GM19397 (cell line): ENCODE data around the gene AP2B1.
"Not testable (repeated sequence)": the region's sequence is repeated elsewhere in the genome, so short reads cannot be mapped to it uniquely, and the experiment has no call there.

Experiments
- ATAC-seq: cut with Tn5 transposase; IDR thresholded peaks from one replicate; pipeline ENCODE4 v1.9.1; 2021; ENCODE audit warnings: mild to moderate bottlenecking, moderate library complexity; ENCODE audit not compliant: unreplicated experiment

Gene AP2B1

DNA sequence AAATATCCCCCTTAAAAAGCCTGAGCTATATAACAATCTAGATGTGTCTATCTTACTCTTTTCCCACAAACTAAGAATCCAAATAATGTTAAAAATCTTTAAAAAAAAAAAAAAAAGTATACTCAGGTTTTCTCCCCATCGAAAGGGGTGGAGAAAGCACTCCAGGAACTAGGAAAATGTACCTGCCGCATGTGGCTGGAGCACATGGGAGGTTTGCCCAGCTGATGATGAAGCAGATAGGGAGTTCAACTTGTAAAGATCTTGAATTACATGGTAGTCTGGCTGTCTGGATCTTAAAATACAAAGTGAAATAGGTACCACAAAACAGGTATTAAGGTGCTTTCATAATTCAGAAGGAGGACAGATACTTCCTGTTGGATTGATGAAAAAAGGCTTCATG, 17.7 kb upstream of the AP2B1 start:
- no peak for ATAC-seq

DNA sequence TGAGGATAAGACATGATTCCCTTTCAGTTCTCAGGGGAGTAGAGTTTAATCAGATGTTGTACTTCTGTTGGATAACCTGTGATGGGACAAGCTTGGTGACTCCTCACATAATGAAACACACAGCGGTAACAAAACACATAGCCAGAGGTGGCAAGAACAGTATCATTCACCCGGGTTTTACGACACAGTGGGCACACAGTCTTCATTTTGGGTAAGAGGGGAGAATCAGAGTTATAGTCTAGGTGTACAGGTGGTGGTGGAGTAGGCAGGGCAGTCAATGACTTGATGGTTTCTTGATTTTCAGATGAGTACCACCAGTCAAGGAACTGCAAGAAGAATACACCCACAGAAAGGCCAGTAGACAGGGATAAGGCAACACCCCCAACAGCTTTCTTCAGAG, 11.4 kb upstream of the AP2B1 start:
- no peak for ATAC-seq

DNA sequence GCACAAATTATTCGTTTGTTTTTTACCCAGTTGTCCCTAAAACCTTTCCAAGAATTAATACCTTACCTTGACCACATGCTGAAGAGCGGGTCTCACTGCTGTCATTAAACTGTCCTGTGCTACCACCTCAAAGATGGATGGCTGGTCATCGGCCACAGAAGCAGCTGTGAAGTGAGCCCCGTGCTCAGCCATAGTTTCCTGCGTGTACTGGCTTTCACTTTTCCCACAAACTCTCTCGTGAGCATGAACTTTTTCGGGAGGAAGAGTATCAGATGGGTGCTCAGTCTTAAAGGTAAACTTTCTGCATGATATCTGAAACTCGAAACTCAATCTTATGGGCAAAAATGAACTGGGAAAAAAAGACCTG, 9.3 kb upstream of the AP2B1 start:
- no peak for ATAC-seq

DNA sequence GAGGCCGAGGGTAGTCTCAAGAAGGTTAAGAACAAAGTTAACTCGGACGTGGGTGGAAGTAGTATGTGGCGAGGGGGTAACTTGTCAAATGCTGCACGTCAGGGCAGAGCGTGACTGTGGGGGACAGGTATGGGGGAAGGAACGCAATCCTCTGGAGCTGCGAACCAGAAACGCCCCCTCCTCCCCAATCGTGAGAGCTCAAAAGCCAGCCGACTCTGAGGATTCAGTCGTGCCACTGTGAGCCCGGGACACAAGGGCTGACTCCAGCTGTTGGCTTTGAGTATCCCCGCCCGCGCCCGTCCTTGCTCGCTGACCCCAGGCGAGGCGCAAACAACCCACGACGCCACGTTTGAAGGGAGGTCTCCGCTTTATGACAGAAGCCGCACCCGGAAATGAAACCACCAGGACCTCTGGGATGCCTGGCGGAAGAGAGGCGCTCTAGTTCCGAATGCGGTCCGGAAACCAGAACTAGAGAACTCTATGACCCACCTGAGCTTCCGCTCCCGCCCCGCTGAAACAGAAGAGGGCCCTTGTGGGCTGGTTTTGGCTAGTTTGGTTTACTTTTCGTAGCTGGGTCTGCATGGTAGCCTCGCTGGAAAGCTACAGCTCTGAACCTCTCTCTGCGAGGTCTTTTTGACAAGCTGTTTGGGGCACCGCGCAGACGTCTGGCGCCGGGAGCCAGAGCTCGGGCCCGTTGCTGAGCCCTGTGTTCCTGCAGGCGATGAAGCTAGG, 8.8 kb upstream of the AP2B1 start, which contains the start of gene PEX12:
PEX12 (minus strand) TSS at position 375 of the 732 bp plus-strand sequence. CDS start 550 bp downstream, outside the sequence.
- peak; percentile 94 for ATAC-seq

DNA sequence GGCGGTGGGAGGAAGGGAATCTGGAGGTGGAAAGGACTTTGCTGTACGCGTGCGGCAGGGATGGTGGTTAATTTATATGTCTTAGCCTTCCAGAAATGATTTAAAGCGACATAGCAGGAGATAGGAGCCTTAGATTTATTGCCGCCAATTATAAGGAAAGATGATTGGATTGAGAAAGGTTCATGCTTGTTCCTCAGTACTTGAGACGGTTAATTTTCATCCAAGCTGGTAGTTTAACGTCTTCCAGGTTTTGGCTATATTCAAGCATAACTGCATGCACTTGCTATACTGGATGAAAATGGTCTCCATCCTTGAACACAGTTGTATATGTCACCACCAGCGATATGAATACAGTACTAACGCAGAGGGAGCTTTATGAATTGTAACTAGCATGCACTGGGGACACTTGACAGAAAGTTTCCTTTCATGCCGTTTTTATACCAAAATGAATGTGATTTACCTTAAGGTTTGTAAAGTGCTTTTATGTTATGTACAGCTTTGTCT, 8.1 kb upstream of the AP2B1 start:
- ATAC-seq = no peak

DNA sequence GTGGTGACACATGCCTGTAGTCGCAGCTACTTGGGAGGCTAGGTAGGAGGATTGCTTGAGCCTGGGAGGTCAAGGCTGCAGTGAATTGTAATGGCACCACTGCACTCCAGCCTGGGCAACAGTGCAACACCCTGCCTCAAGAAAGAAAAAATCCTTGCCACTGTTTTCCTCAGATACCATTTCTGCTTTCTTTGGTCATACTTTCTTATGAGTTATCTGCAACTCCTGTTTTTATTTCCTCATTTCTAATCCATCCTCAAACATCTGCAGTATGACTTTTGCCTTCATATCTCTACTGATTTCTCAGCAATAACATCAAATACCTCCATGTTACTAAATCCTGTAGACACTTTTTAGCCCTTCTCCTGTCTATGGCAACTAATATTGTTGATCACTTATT, 3.1 kb upstream of the AP2B1 start:
- no peak for ATAC-seq

DNA sequence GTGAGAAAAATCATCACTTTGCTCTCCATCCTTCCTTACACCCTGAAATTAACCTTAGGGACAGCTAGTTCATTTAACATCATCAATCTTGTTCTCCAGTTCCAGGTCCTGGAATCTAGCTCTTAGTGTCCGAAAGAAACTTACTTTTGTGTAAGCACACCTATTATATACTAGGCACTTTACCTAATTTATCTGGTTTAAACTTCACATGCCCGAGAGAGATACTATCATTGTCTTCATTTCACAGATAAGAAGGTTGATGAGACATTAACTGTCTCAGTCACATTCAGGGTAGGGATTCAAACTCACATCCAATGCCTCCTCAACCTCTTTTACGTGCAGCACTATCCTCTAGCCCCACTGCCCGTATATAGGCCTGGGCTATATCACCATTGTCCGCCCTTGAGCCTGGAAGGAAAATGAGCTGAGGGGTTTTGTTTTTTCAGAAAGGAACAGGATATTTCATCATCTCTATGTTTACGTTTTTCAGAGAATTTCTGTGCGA, 501 bp upstream of the AP2B1 start:
- no peak for ATAC-seq

DNA sequence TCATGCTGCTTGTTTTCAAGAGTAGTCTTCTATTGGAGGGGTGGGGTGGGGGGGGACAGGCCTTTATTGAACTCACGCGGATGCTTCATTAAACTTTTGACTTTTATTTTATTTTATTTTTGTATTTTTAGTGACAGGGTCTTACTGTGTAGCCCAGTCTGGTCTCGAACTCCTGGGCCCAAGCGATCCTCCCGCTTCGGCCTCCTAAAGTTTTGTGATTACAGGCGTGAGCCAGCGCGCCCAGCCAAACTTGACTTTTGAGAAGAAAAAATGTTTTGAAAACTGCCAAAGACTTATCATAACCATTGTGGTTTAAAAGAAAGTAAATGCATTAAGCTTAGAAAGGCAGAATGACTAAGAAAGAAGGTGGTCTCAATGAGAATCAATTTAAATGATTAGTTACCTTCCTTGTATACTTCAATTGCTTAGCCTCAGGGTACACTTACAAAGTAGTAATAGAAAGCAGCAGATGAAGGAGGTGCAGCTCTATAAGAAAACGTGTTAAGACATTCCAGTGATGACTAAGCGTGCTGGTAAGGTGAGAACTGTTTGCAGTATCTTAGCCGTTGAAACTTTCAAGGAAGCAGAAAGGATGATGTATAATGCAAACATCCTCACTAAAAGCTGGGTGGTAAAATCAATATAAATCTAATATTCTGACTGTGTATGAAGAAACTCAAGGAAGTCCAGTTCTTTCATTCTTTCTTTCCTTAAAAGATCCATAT, 1.2 kb downstream of the AP2B1 start:
- ATAC-seq = no peak

DNA sequence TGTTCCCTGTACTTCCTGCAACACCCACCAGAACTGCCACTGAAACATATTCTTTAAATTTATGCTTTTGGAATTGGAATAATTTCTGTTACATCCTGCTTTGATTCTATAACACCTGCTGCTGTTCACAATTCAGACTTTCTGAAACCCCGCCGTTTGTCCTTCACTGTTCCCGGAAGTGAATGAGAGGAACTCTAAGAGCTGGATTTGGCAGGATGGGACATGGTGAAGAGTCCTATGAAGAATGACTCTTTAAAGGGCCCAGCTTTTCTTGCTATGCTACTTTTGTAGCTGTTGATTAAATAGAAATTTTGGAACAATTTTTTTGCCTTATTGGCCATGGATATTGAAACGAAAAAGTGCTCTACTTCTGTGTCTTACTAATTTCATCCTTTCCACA, 8.9 kb downstream of the AP2B1 start:
- ATAC-seq = no peak

DNA sequence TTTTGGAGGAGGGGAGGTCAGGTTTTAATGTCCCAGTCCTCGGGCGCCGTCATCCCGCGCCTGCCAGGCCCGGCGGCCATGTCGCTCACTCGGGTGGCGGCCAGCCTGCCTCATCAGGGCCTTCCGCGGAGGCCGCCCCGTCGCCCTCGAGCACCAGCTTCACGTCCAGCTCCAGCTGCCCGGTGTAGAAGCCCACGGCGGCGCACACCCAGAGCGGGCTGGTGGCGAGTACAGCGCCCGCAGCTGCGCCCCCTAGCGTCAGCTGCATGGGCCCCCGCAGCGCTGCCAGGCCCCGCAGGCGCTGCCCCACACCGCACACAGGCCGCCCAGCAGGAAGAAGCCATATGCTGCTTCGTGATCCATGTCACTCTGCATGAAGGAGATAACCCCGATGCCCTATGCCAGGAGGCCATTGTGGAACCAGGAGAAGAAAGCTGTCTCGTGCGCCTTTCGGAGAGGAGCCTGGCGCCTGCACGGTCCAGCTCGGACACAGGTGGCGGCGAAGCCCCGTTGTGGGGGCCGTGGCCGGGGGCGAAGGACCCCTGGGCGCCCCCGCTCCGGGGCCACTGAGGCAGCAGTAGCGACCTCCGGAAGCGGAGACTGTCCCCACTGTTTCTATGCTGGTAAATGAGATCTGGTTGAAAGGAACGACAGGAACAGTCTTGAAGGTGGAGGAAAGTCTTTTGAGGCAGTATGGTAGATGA, 9.6 kb downstream of the AP2B1 start:
- ATAC-seq = no peak

DNA sequence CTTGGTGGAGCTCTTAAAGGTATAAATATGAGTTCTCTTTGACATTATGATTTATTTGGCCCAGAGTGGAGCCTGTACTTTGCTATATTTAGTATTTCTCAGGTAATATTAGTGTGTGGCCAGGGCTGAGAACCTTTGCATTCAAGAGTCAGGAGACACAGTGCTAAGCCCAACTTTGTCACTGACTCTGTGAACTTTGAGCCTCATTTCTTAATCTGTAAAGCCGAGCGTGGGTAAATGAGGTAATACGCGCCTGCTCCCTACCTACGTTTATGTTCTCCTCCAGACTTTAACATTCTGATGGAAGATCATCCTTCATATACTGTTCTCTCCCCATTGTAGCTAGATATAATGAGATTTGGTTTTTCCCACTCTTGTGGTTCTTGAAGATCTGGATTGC, 10.5 kb downstream of the AP2B1 start:
- ATAC-seq = no peak

DNA sequence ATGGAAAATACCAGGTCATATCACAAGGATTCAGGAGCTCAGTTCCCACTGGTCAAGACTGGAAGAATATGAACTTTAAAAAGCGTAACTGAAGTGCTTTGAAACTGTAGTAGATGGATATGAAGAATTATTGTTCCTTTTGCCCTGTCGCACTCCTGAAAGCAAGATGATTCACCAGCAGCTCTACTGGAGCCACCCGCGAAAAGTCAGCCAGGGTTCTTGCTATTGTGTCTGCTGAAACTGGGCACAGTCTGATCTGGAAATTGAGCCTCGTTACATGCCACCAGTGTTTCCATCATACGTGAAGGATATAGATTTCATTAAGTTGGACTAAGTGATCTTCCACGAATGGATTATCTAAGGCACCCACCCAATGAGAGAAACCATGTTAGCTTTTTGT, 16.6 kb downstream of the AP2B1 start:
- ATAC-seq = no peak

DNA sequence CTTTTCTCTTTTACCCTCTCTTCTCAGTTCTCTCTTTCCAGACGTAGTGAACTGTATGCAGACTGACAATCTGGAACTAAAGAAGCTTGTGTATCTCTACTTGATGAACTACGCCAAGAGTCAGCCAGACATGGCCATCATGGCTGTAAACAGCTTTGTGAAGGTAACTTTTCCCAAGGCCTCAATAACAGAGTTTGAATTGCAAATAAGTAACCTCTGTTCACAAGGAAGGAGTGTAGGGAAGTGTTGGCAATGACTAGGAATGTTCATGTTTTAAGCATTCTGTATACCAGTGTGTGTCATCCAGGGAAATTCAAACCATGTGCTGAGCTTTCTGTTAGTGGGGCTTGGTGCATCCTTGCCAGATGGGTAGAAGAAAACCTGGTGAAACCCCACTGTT, 18.6 kb downstream of the AP2B1 start:
- ATAC-seq = no peak

DNA sequence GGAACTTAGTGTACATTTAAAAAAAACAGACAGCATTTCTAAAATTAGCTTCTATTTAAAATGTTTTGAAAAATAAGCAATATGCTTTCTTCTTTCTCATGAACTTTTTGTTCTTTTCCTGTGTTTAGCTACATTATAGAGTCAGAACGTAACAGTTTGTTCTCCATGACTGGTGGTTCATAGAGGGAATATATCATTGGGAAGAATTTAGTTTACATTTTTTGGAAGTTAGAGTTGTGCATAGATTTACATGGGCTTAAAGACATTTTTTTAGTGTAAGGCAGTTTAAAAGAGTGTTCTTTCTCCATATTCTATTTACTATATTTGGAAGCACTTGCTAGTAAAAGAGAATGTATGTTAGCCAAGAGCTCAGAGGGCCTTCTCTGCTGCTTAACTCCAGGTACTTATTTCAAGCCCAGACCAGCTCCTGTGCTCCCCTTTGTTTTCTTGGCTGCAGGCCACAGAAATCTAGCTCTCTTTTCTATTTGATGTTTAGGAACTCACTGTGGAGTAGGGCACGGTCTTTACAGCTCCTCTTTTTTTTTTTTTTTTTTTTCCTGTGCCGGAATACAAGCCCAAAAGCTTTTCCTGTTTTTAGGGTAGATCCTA, 20.2 kb downstream of the AP2B1 start:
- no peak for ATAC-seq

DNA sequence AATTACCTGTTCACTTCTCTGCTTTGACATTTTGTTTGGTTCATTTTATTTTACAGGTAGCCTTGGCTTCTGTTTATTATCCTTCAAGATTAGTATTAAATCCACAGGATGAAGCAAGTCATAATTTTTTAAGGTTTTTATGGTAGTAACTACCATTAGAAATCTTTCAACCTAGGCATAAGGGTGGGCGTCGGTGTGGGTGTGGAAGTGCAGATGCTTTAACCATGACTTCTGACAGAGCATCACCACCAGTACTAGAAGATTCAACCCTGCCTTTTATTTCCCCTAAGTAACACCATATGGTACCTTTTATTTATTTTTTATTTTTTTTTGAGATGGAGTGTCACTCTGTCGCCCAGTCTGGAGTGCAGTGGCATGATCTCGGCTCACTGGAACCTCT, 22.7 kb downstream of the AP2B1 start:
- no peak for ATAC-seq

DNA sequence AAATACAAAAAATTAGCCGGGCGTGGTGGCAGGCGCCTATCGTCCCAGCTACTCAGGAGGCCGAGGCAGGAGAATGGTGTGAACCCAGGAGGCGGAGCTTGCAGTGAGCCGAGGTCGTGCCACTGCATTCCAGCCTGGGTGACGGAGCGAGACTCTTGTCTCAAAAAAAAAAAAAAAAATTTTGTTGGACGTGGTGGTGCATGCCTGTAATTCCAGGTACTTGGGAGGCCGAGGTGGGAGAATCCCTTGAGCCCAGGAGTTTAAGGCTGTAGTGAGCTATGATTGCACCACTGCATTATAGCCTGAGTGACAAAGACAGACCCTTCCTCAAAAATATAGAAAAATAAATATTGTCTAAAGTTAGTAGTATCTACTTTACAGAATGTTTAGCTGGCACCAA, 23.6 kb downstream of the AP2B1 start:
- ATAC-seq = not testable (repeated sequence)

DNA sequence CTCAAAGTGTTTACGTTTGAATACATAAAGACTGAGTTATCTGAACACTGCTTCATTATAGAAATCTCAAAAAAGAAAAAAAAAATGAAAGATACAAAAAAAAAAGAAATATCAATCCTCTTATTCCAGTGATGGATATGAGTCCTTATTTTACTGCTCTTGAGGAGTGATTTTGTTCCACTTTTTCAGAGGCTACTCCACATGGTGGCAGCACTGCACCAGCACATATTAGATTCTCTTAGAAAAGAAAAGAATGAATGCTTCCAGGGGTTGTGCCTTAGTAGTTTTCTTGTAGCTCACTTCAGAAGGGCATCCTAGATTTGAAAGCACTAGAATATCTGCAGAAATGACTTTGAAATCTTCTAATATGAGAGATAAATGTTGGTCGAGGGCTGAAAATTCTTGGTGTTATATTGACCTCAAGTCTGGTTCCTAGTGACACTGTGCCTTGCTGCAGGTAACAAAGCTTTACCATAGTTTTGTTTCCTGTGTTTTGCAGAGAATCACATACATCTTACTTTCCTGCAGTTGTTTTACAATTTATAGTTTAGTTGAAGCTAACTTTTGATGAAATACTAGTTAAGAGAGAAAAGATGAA, 25.9 kb downstream of the AP2B1 start:
- no peak for ATAC-seq

DNA sequence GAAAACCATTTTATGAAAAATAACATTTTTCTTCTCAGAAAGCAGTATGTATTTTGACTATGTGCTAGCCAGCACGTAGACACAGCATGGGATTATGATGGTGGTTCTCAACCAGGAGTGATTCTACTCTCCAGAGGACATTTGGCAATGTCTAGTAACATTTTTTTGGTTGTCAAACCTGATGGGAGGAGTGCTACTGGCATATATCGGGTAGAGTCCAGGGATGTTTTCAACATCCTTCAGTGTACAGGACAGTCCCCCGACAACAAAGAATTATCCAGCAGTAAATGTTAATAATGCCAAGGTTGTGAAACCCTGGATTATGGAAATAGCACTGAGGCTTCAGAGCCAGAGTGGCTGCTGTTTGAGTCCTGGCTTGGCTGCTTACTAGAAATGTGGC, 27.7 kb downstream of the AP2B1 start:
- ATAC-seq = no peak

DNA sequence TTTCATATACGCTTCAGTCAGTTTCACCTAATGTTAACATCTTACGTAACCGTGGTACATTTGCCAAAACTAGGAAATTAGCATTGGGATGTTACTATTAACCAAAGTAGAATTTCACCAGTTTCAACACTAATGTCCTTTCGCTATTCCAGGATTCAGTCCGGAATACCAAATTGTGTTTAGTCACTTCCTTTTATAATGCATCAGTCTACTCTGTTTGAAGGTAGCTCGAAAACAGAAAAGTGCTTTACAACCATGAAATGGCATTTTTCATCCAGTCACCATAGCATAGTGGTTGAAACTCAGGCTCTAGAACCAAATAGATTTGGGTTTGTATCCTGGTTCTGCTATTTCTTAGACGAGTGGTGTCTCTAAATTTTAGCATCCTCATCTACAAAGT, 29.4 kb downstream of the AP2B1 start:
- no peak for ATAC-seq

DNA sequence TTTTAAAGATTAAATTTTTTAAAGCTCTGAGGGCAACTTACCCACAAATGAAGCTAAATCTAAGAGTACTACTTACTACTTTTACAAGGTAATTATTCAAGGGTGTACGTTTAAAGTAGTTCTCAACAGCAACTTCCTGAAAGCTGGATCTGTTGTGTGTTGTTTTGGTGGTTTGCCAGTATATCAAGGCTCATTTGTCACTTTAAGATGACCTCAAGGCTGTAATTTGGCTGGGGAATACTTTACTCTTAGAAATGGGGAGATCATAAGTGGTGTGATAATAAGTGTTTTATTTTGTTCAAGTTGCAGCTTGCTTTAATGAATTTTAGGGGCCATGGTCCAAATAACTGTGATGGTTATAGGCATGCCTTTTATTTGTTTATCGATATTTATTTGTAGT, 30.4 kb downstream of the AP2B1 start:
- ATAC-seq = no peak

DNA sequence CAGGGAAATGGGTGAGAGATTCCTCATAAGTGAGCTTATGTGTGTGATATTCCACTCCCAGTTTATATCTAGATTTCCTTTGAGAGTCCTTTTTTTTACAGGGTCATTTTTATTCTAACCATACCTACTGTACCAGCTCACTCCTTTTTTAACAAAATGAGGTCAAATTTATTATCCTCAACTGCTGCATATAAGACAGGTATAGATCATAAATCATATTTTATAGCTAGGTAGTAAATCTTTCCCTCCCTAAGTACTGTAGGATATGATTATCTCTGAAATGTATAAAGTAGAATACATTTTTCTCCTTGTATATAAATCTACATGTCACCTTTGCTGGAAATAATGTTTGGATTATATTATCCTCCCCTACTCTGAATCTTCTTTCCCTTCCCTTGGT, 31.5 kb downstream of the AP2B1 start:
- no peak for ATAC-seq
